Epidermal melanocyte (primary cell): ENCODE data around the gene MAMSTR.
A peak's percentile ranks its signal among the peaks of the same experiment; 100 is the strongest.
"Not testable (repeated sequence)": the region's sequence is repeated elsewhere in the genome, so short reads cannot be mapped to it uniquely, and the experiment has no call there.

Experiments used
- DNase-seq: peaks from one replicate; pipeline ENCODE4 v3.0.0; 2011; ENCODE audit warnings: low spot score; ENCODE audit not compliant: insufficient read length

Gene MAMSTR

GRCh38 chr19:48720251-48720612, 707 bp upstream of the MAMSTR start:
- no peak for DNase-seq

- DNase-seq, result no peak
Measured at GRCh38 chr19:48718711-48719231, 754 bp downstream of the MAMSTR start.

- not testable (repeated sequence) for DNase-seq
Measured at GRCh38 chr19:48718106-48718505, 1.4 kb downstream of the MAMSTR start.

DNA sequence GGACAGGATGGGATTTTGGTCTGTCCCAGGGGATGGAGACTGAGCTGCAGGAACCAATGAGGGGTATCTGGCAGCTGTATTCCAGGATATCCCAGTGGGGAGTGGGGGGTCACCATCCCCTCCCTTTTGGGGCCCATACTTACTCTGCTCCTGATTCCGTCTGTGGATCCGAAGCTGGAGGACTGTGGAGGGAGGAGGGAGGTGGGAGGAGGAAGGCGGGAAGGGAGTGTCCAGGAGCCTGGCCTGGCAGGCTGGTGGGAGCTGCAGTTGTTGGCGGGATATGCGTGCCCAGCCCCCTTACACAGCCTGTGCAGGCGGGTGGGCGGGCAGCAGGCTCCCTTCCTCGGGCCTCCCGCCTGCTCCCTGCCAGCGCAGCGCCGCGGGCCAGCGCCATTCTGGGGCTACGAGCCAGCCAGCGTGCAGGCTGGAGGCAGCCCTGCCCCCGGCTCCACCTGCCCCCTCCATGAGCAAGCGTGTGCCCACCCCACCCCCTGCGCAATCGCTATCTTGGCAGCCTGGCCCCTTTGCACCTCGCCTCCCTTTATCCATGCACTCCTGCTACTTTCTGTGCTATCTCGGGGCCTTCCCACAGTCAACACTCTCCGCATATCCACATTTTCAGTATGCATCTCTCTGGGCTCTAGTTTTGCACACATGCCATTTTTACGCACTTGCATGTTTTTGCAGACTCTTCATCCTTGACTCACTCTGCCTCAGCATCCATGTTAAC, 2.8 kb downstream of the MAMSTR start:
- DNase-seq, result no peak

- no peak for DNase-seq
Measured at GRCh38 chr19:48715681-48716171, 3.8 kb downstream of the MAMSTR start.

DNA sequence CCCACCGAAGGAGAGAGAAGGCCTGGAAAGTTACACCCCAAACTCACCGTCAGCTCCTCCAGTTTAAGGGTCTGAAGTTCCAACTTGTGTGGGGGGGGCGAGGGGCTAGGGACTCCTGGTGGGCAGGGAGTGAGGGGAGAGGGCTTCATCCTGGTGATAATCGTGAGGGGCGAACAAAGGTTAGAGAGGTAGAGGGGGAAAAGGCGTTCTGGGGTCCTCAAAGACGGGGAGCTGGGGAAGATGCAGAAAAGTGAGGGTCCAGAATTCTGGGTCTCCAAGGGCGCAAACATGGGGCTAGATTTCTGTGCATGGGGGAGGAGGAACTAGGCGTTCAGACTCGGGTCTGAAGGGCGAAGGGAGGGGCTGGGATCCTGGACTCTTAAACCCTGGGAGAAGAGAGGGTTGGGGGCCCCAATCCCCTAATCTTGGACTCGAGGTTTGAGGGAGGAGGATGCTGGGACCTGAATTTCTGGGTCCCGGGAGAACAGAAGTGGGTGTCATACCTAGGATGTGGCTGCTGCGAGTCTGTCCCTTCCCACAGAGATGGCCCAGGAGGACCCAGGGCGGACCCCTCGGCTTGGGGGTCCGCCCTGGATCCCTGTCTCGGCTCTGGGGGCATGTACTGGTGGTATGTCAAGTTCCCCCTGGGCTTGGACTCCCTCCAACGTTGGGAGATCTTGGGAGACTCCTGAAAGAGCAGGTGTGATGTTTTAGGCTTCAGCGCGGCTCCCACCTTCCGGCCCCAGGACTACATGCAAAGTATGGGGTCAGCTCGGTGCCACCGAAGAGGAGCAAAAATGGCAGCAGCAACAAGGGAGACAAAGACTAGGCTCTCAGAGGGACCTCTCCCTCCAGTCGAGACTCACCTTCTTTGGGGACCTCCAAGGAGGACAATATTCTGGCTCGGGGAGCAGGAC, 4.5 kb downstream of the MAMSTR start:
- DNase-seq, result no peak

- peak; percentile 100 for DNase-seq
Measured at GRCh38 chr19:48713864-48714755, 5.4 kb downstream of the MAMSTR start.

GRCh38 chr19:48713041-48713863, 6.3 kb downstream of the MAMSTR start:
- DNase-seq, result no peak

DNA sequence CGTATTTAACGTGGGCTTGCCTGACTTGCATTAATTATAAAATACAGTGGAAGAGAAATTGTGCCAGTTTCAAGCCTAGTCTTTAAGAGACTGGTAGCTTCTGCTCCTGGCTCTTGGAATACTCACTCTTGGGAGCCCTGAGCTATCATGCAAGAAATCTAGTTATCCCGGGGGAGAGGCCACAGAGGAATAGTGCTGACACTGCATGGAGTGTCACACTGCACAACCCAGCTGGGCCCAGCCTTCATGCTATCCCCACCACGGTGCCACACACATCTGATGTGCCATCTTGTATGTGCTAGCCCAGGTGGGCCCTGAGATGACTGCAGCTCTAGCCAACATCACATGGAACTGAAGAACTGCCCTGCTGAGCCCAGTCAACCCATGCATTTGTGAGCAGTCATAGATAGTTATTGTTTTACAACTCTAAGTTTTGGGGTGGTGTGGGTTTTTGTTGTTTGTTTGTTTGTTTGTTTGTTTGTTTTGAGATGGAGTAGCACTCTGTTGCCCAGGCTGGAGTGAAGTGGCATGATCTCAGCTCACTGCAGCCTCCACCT, 8.3 kb downstream of the MAMSTR start:
- no peak for DNase-seq

DNA sequence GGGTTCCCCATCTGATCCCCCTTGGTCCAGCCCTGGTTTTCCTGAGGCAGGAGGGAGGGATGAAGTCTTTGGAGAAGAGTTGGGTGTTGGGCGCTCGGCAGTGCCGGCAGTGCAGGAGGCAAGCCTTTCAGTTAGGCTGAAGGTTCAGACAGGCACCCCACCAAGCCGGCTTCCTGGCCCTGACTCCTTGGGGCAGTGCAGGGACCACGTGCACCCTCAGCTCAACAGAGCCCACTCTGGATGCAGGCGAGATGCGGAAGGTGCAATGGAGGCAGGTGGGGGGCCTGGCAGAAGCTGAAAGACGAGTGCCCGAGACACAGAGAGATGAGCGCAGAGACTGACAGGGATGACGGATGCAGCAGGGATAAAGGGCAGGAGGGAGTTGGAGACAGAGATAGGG, 11.1 kb downstream of the MAMSTR start:
- no peak for DNase-seq

DNA sequence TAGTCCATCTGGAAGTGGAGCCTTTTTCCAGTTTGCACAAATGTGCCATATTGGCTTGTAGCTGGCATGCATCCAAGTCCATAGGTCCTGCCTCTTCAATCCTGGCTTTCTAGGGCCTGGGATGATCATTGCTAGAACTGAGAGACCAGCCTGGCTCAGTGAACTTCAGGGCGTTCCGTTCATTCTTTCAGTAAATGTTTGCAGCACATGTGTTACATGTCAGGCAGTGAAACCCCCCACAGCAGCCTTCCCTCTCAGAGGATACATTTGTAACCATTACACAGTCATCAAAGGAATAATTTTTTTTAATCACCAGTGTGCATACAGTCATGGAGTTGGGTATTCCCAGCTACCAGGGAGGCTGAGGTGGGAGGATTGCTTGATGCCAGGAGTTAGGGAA, 14.1 kb downstream of the MAMSTR start:
- DNase-seq, result no peak

- DNase-seq, result no peak
Measured at GRCh38 chr19:48703316-48703715, 16.2 kb downstream of the MAMSTR start.

- DNase-seq, result no peak
Measured at GRCh38 chr19:48702701-48703100, 16.8 kb downstream of the MAMSTR start.

DNA sequence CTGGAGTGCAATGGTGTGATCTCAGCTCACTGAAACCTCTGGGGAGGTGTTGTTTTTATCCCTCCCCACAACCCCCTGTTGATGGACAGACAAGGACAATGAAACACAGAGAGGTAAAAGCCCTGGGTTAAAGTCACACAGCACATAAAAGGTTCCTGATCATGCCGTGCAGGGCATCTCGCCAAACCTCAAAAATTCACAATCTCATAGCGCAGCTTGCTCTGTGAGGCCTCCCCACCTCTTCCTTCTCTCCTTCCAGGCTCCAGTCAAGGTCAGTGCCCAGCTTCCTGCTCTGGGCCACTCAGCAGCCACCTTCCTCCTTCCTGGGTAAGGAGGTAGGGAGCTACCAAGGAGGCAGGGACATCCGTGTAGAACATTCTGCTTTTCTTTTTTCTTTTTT, 21.5 kb downstream of the MAMSTR start:
- DNase-seq, result no peak

DNA sequence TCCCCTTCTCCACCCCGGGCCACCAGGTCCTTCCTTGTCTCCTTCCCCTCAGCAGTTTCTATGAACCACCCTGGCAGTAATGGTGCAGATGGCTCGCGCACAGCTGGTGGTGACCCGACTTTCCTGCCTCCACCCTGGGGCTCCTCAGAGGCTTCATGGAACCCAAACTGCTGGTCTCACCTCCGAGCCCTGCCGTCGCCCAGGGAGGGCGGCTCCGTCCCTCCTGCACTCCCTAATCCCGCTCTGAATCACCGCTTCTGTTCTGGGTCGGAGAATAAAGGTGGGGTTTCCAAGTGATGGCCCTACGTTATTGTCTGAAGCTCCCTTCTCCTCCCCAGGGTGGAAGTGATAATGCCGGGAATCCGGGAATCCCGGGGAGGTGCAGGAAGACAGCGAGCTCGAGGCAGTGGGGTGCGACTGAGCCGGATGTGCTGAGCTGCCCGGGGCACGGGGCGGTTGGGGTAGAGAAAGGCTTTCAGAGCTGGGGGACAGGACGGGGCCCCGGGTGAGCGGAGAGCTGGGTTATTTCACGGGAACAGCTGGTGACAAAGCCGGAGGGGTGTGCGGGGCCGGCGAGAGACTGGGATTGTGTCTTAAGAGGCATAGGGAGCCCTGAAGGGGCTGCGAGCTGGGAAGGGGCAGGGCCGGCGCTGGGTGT, 23.0 kb downstream of the MAMSTR start:
- no peak for DNase-seq

DNA sequence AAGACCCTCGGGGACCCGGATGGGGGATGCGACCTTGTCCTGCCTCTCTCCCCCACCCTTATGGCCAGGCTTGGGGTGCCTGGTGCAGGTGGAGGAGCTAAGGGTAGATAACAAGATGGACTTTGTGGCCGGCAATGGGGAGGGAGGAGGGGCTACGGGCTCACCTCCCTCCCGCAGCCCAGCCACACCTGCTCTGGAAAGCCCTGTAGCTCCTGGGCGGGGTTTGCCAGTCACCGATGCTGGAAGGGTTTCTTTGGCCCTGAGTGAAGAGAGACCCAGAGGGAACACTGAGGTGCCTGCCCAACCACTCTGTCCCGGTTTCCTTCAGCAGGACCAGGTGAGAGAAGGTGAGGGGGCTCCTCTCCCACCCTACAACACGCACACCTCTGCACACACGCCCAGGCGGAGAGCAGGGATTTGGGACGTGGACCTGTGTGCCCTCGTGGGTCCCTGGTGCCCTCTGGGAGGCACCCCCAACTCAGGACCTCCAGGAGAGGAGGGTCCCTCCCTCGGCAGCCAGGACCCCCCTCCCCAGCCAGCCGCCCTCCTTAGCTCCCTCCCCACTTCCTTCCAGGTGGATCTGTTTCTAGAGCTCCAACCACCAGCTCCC, 23.7 kb downstream of the MAMSTR start, which contains the start of gene FUT2:
TSS of gene FUT2 (plus strand) at position 229 of the 610 bp plus-strand sequence. CDS start 6,986 bp downstream, outside the sequence.
- DNase-seq, result no peak

DNA sequence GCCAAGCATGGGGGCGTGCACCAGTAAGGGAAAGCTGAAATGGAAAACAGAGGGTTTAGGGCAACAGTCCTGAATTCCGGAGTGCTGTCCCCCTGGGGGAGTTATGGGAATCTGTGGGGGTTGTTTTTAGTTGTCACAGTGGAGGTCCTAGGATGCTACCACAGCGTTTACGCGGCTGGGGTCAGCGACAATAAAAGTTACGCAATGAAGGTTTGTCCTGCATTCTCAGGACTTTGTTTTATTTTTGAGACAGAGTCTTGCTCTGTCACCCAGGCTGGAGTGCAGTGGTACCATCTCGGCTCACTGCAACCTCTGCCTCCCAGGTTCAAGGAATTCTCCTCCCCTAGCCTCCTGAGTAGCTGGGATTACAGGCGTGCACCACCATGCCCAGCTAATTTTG, 25.9 kb downstream of the MAMSTR start:
- not testable (repeated sequence) for DNase-seq

DNA sequence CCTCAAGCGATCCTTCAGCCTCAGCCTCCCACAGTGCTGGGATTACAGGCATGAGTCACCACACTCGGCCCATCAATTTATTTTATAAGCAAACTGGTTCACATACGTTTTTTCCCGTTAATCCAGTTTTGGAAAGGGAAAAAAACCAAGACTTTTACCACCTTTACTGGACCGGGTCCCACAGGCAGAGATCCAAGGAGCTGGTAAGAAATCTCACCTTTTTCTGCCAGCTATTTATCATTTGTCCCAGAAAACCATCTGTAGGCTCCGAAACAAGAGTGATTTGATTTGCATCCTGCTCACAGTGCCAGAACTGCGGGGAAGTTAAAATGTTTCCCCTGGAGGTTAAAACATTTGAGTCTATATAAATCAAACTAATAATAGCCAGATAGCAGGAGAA, 30.1 kb downstream of the MAMSTR start:
- DNase-seq, result no peak

GRCh38 chr19:48687776-48688175, 31.7 kb downstream of the MAMSTR start:
- DNase-seq, result no peak
